Kidney epithelial cell (primary cell): Measurements from ENCODE around the gene UNC79. TPM values are rescaled to one million over a fixed set of nuclear protein-coding genes. Genes with fewer than 3 reads are reported as not detected.

Experiments used
- DNase-seq: peaks from one replicate; pipeline ENCODE4 v3.0.0-alpha.2; 2010; ENCODE audit warnings: low read depth
- H3K27me3 ChIP-seq: 2 replicates; pipeline ENCODE4 v1.6.0; 2011; ENCODE audit warnings: low read length; ENCODE audit not compliant: control insufficient read depth, insufficient read depth
- H3K36me3 ChIP-seq: 2 replicates; pipeline ENCODE4 v1.5.1; 2011; ENCODE audit warnings: low read length; ENCODE audit not compliant: control insufficient read depth, insufficient read depth
- H3K4me3 ChIP-seq: 2 replicates; pipeline ENCODE4 v1.5.1; 2011; ENCODE audit warnings: low read depth, mild to moderate bottlenecking, control low read depth, low read length
- total RNA-seq: library from RNA; depleted of rRNA; stranded (reverse); fragments of >200 nt; gene quantifications from 2 replicates; pipeline ENCODE4 v1.2.3, GENCODE V29; 2015
- TF ChIP-seq, protein P1 (sequence below): IDR thresholded peaks from 2 replicates; pipeline ENCODE4 v1.5.1; 2011; ENCODE audit warnings: mild to moderate bottlenecking, moderate library complexity, low read length, control low read depth, inconsistent platforms; ENCODE audit not compliant: insufficient read depth, poor library complexity, severe bottlenecking

UNC79 gene
- total RNA-seq, 1 donor from 2014 or later: 0.13 TPM

- DNase-seq: no peak
- no peaks in the 10 kb centered on the region for H3K27me3 ChIP-seq
- TF ChIP-seq, protein P1, sequence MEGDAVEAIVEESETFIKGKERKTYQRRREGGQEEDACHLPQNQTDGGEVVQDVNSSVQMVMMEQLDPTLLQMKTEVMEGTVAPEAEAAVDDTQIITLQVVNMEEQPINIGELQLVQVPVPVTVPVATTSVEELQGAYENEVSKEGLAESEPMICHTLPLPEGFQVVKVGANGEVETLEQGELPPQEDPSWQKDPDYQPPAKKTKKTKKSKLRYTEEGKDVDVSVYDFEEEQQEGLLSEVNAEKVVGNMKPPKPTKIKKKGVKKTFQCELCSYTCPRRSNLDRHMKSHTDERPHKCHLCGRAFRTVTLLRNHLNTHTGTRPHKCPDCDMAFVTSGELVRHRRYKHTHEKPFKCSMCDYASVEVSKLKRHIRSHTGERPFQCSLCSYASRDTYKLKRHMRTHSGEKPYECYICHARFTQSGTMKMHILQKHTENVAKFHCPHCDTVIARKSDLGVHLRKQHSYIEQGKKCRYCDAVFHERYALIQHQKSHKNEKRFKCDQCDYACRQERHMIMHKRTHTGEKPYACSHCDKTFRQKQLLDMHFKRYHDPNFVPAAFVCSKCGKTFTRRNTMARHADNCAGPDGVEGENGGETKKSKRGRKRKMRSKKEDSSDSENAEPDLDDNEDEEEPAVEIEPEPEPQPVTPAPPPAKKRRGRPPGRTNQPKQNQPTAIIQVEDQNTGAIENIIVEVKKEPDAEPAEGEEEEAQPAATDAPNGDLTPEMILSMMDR: no peak
- no peaks in the 10 kb centered on the region for H3K36me3 ChIP-seq
- no peak overlapping the region for H3K4me3 ChIP-seq
These were observed 316.8 kb downstream of the UNC79 start for GRCh38 chr14:93747560-93747959.

GRCh38 chr14:93748208-93749075 lies 317.7 kb downstream of the UNC79 start:
- TF ChIP-seq, protein P1: no peak

DNA sequence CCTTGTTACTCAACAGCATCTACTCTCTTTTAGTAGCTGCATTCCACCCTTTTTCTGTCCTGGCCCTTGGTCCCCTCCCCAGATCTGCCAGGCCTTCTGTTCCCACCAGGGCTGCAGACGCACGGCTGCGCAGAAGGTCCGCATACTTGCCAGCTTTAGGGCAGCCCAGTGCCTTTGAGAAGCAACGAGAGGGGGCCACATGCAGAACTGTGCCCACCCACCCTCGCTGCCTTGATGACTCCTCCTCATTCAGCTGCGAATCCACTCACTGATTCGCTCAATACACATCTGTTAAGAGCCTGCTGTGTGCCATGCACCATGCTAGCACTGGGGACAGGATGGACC lies 318.3 kb downstream of the UNC79 start:
- Histone ChIP-seq H3K36me3 (no peaks in the 10 kb centered on the region), H3K27me3 (no peaks in the 10 kb centered on the region), H3K4me3 (no peak overlapping the region)
- TF ChIP-seq, protein P1: no peak
- DNase-seq: no peak

More at GRCh38 chr14:93748208-93749075, 317.7 kb downstream of the UNC79 start:
- no peaks in the 10 kb centered on the region for H3K27me3 ChIP-seq
- no peaks in the 10 kb centered on the region for H3K36me3 ChIP-seq
- no peak overlapping the region for H3K4me3 ChIP-seq
- no peak for DNase-seq

GRCh38 chr14:93751946-93752655 lies 321.4 kb downstream of the UNC79 start:
- no peak overlapping the region for H3K4me3 ChIP-seq
- H3K36me3 ChIP-seq: no peaks in the 10 kb centered on the region
- TF ChIP-seq, protein P1: no peak
- H3K27me3 ChIP-seq: no peaks in the 10 kb centered on the region
- DNase-seq: no peak

- no peaks in the 10 kb centered on the region for H3K36me3 ChIP-seq
- no peak for DNase-seq
- H3K27me3 ChIP-seq: no peaks in the 10 kb centered on the region
- TF ChIP-seq, protein P1: no peak
- H3K4me3 ChIP-seq: no peak overlapping the region
These were observed 322.3 kb downstream of the UNC79 start for GRCh38 chr14:93752980-93753561.
